OCI-LY3 (cell line): ENCODE measurements around the gene HOXA4.

Experiments used
- CTCF ChIP-seq: fragments of 200-600, 300-600 bp; sonication (generic); IDR thresholded peaks from 2 replicates; pipeline ENCODE4 v1.5.1; 2014; ENCODE audit warnings: antibody characterized with exemption, low read length, low read depth
- EZH2phosphoT487 ChIP-seq: fragments of 200-600 bp; shearing (Covaris generic); IDR thresholded peaks from 2 replicates; pipeline ENCODE4 v1.6.1; 2018; ENCODE audit warnings: antibody characterized with exemption, mixed run types, low read depth

- TF ChIP-seq EZH2phosphoT487 (no peak), CTCF (no peak)
Measured at GRCh38 chr7:27173511-27173955, 43.0 kb upstream of the HOXA4 start.
